Keratinocyte (primary cell): ENCODE results near the gene CEPT1. TPM values are rescaled to one million over a fixed set of nuclear protein-coding genes. Genes with fewer than 3 reads are reported as not detected.

Experiments
- DNase-seq: peaks from one replicate; pipeline ENCODE4 v3.0.0-alpha.2; 2011; ENCODE audit warnings: low read depth, missing footprints, low spot score
- FAIRE-seq: peaks from 2 replicates; lab custom pipeline; 2011; peaks lifted over from hg19 to GRCh38; lab: Jason Lieb, UNC
- H2AFZ ChIP-seq: 2 replicates; pipeline ENCODE4 v1.6.0; 2012; ENCODE audit warnings: low read length, control low read depth, inconsistent platforms; ENCODE audit not compliant: control insufficient read depth
- H3K27ac ChIP-seq: 2 replicates; pipeline ENCODE4 v1.5.1; 2011; ENCODE audit warnings: low read length; ENCODE audit not compliant: control insufficient read depth, insufficient read depth
- H3K27me3 ChIP-seq: 3 replicates; pipeline ENCODE4 v1.6.0; 2011; ENCODE audit warnings: low read length; ENCODE audit not compliant: control insufficient read depth, insufficient read depth; ENCODE audit errors: extremely low read depth
- H3K36me3 ChIP-seq, 2 experiments: 2 replicates in 1 of 2; 3 replicates in 1 of 2; pipeline ENCODE4 v1.5.1; 2011; ENCODE audit warnings: low read length in 2 of 2, mild to moderate bottlenecking in 1 of 2; ENCODE audit not compliant: control insufficient read depth in 2 of 2, insufficient read depth in 2 of 2; ENCODE audit errors: extremely low read depth in 1 of 2
- H3K4me1 ChIP-seq: 3 replicates; pipeline ENCODE4 v1.5.1; 2011; ENCODE audit warnings: low read length; ENCODE audit not compliant: control insufficient read depth, insufficient read depth; ENCODE audit errors: extremely low read depth
- H3K4me2 ChIP-seq: 3 replicates; pipeline ENCODE4 v1.6.0; 2011; ENCODE audit warnings: low read depth, low read length; ENCODE audit not compliant: control insufficient read depth, insufficient read depth; ENCODE audit errors: extremely low read depth
- H3K4me3 ChIP-seq, 3 experiments: fragments of 200-600 bp in 1 of 3; sonication (generic) in 1 of 3; 2 replicates in 2 of 3; 3 replicates in 1 of 3; pipeline ENCODE4 v1.5.1; 2011 to 2016; ENCODE audit warnings: low read length in 3 of 3, mild to moderate bottlenecking in 3 of 3, control low read depth in 2 of 3, inconsistent platforms in 1 of 3, low read depth in 1 of 3, mixed read lengths in 1 of 3, mixed run types in 1 of 3, moderate library complexity in 1 of 3; ENCODE audit not compliant: control insufficient read depth in 2 of 3, insufficient read depth in 2 of 3; ENCODE audit errors: extremely low read depth in 1 of 3
- H3K79me2 ChIP-seq: 2 replicates; pipeline ENCODE4 v1.6.0; 2012; ENCODE audit warnings: low read length; ENCODE audit not compliant: control insufficient read depth, insufficient read depth
- H3K9ac ChIP-seq: 3 replicates; pipeline ENCODE4 v1.6.0; 2011; ENCODE audit warnings: low read length; ENCODE audit not compliant: control insufficient read depth, insufficient read depth; ENCODE audit errors: extremely low read depth
- H3K9me1 ChIP-seq: 3 replicates; pipeline ENCODE4 v1.6.0; 2011; ENCODE audit warnings: low read length; ENCODE audit not compliant: control insufficient read depth, insufficient read depth; ENCODE audit errors: extremely low read depth
- H3K9me3 ChIP-seq: 2 replicates; pipeline ENCODE4 v1.5.1; 2012; ENCODE audit warnings: low read depth, low read length; ENCODE audit not compliant: control insufficient read depth
- H4K20me1 ChIP-seq: 3 replicates; pipeline ENCODE4 v1.6.0; 2011; ENCODE audit warnings: low read length; ENCODE audit not compliant: control insufficient read depth, insufficient read depth; ENCODE audit errors: extremely low read depth
- EZH2 ChIP-seq: IDR thresholded peaks from one replicate; pipeline ENCODE4 v1.6.1; 2012; ENCODE audit warnings: inconsistent platforms, mild to moderate bottlenecking, low read length, moderate library complexity
- dilution Hi-C: fragments of 300-500 bp; cut with MboI; formaldehyde crosslinking; loops from one replicate; pipeline ENCODE4 v1.7.0; 2020; ENCODE audit warnings: low sequenced_read_pairs; ENCODE audit not compliant: extremely low pct_ligation_motif_present
- polyA plus RNA-seq, 5 experiments: library from polyadenylated mRNA; depleted of rRNA in 3 of 5; stranded (reverse) in 3 of 5; stranded (forward) in 1 of 5; unstranded in 1 of 5; fragments of >200 nt; gene quantifications; 1 replicate in 1 of 5; 2 replicates in 3 of 5; 3 replicates in 1 of 5; pipeline versions ENCODE4 v1.2.1 to v1.2.3, GENCODE V29; 2011 to 2012; ENCODE audit warnings: missing spikeins in 2 of 5, low read depth in 1 of 5, low replicate concordance in 1 of 5
- TF ChIP-seq, protein P1 (sequence below), 3 experiments: IDR thresholded peaks in 1 of 3; conservative IDR thresholded peaks in 1 of 3; optimal IDR thresholded peaks in 1 of 3; 2 replicates in 2 of 3; 3 replicates in 1 of 3; pipeline versions ENCODE3 to v1.5.1; 2011; ENCODE audit warnings: low read length in 3 of 3, mild to moderate bottlenecking in 3 of 3, moderate library complexity in 2 of 3, control low read depth in 1 of 3, inconsistent platforms in 1 of 3; ENCODE audit not compliant: insufficient read depth in 2 of 3; ENCODE audit errors: extremely low read depth in 1 of 3

Gene CEPT1
- polyA plus RNA-seq, 1 donor (not counting 4 experiments of a cell fraction or from before 2014, with no cell fraction given): 65.2 TPM

DNA sequence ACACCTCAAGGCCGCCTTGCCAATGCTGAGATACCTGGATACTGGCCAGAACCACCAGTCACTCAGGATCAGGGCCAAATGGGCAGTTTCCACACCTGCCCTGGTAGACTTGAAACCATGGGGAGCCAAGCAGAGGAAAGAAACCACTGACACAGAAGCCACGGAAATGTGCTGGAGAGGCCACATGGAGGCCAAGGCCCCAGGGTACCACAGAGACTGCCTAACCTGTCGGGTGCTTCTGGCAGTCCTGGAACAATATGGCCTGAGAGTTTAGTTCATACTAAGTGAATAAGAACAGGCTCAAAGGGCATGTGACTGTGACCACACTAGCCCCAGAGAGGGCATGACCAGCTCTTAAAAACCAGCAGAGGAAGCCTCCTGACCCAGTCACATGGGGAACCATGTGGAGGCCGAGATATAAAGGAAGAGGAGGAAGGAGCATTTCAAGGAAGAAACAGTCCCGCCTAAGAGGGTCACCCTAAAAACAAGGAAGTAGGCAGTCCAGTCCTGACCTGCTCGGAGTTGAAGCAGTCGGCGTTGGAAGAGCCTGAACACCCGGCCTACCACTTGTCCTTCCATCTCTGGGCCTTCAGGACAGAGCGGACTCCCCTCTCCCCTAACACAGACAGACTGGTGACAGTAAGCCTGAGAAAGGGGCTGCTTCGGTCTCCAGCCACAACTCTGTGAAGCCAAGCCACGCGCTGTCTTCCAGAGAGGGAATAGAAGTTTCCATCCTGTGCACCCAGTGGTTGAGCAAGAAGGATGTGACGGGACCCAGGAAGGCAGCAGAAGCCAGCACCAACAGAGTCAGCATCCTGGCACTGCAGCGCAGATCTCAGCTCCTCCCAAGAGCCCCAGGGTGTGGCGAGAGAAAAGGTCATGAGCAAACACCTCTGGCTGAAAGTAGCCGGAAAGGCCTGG is 60.1 kb downstream of the CEPT1 start, which contains the start of gene DENND2D:
Gene DENND2D, minus strand, starts transcription at position 766 of the 921 bp plus-strand sequence. Its CDS starts 187 bp downstream, at position 579.
- dilution Hi-C loops: no loop called here
- no peak for TF ChIP-seq EZH2
- TF ChIP-seq, protein P1, sequence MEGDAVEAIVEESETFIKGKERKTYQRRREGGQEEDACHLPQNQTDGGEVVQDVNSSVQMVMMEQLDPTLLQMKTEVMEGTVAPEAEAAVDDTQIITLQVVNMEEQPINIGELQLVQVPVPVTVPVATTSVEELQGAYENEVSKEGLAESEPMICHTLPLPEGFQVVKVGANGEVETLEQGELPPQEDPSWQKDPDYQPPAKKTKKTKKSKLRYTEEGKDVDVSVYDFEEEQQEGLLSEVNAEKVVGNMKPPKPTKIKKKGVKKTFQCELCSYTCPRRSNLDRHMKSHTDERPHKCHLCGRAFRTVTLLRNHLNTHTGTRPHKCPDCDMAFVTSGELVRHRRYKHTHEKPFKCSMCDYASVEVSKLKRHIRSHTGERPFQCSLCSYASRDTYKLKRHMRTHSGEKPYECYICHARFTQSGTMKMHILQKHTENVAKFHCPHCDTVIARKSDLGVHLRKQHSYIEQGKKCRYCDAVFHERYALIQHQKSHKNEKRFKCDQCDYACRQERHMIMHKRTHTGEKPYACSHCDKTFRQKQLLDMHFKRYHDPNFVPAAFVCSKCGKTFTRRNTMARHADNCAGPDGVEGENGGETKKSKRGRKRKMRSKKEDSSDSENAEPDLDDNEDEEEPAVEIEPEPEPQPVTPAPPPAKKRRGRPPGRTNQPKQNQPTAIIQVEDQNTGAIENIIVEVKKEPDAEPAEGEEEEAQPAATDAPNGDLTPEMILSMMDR (optimal IDR thresholded peaks at IDR 0.05 in 1 of 3, IDR thresholded peaks at IDR 0.05 in 1 of 3, conservative IDR thresholded peaks at IDR 0.05 in 1 of 3; ENCODE audit: extremely low read depth in 1 of 3, insufficient read depth in 2 of 3, low read length in 3 of 3): no peak
- Histone ChIP-seq H3K9me3 (no peaks in the 10 kb centered on the region), H3K4me1 (peaks cover 29% of the 10 kb centered on the region), H3K9me1 (no peaks in the 10 kb centered on the region), H4K20me1 (no peaks in the 10 kb centered on the region), H2AFZ (no peak within 1 kb of the TSS), H3K27ac (no peak within 1 kb of the TSS), H3K79me2 (no peaks in the 10 kb centered on the region), H3K9ac (no peak within 1 kb of the TSS), H3K27me3 (no peaks in the 10 kb centered on the region), H3K36me3 (peaks cover 2% of the 10 kb centered on the region in 2 experiments), H3K4me2 (no peak within 1 kb of the TSS), H3K4me3 (no peak within 1 kb of the TSS)
- DNase-seq: no peak
- no peak for FAIRE-seq

DNA sequence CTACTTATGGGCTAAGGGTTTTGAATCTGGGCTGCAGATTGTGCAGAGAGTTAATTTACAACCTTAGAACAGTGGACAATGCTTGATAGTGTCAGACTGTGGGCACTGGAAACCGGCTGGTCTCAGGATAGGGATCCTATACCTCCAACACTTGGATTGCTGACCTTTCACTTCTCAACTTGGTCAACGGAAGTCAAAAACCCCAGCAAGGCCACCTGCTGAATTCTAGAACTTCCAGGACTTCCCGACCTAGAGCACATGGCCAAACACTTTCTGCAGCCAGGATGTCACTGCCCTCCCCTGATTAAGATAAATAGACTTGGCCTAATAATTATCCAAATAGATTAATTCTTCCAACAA is 60.8 kb downstream of the CEPT1 start:
- Histone ChIP-seq H3K9me3 (no peaks in the 10 kb centered on the region), H4K20me1 (no peaks in the 10 kb centered on the region), H3K79me2 (no peaks in the 10 kb centered on the region), H3K9ac (no peak overlapping the region), H3K4me1 (peaks cover 29% of the 10 kb centered on the region), H3K27ac (no peak overlapping the region), H2AFZ (no peak overlapping the region), H3K36me3 (peaks cover 2% of the 10 kb centered on the region in 2 experiments), H3K4me2 (no peak overlapping the region), H3K27me3 (no peaks in the 10 kb centered on the region), H3K4me3 (no peak overlapping the region), H3K9me1 (no peaks in the 10 kb centered on the region)
- dilution Hi-C loops: no loop called here
- DNase-seq (no peak), FAIRE-seq (no peak)
- TF ChIP-seq EZH2: no peak
- TF ChIP-seq, protein P1 (optimal IDR thresholded peaks at IDR 0.05 in 1 of 3, IDR thresholded peaks at IDR 0.05 in 1 of 3, conservative IDR thresholded peaks at IDR 0.05 in 1 of 3; ENCODE audit: extremely low read depth in 1 of 3, insufficient read depth in 2 of 3, low read length in 3 of 3): no peak
